Hepatocyte (in vitro differentiated cells): Measurements from ENCODE around the gene DRAM1. TPM values are rescaled to one million over a fixed set of nuclear protein-coding genes. Genes with fewer than 3 reads are reported as not detected.
"Not testable (repeated sequence)": the region's sequence is repeated elsewhere in the genome, so short reads cannot be mapped to it uniquely, and the experiment has no call there.

Source experiments
- DNase-seq: peaks from one replicate; pipeline ENCODE4 v3.0.0-alpha.2; 2016; ENCODE audit warnings: low spot score
- H2AFZ ChIP-seq: fragments of 200-600 bp; sonication (generic); 2 replicates; pipeline ENCODE4 v1.6.0; 2016; ENCODE audit warnings: antibody characterized with exemption, mild to moderate bottlenecking
- H3K27ac ChIP-seq: fragments of 200-600 bp; sonication (generic); 2 replicates; pipeline ENCODE4 v1.5.1; 2016; ENCODE audit warnings: mild to moderate bottlenecking
- H3K27me3 ChIP-seq: fragments of 200-600 bp; sonication (generic); 2 replicates; pipeline ENCODE4 v1.6.1; 2016
- H3K36me3 ChIP-seq: fragments of 200-600 bp; sonication (generic); replicated peaks from 2 replicates; pipeline ENCODE4 v1.5.1; 2016; ENCODE audit warnings: low read depth; ENCODE audit not compliant: insufficient read depth
- H3K4me1 ChIP-seq: fragments of 200-600 bp; sonication (generic); 2 replicates; pipeline ENCODE4 v1.5.1; 2016; ENCODE audit warnings: mild to moderate bottlenecking, moderate library complexity; ENCODE audit not compliant: insufficient read depth
- H3K4me2 ChIP-seq: fragments of 200-600 bp; sonication (generic); 2 replicates; pipeline ENCODE4 v1.6.0; 2016
- H3K4me3 ChIP-seq: fragments of 200-600 bp; sonication (generic); 2 replicates; pipeline ENCODE4 v1.5.1; 2016; ENCODE audit warnings: mild to moderate bottlenecking
- H3K79me2 ChIP-seq: fragments of 200-600 bp; sonication (generic); 2 replicates; pipeline ENCODE4 v1.6.0; 2017; ENCODE audit warnings: mild to moderate bottlenecking
- H3K9me2 ChIP-seq: fragments of 200-600 bp; sonication (generic); replicated peaks from 2 replicates; pipeline ENCODE4 v1.6.0; 2017; ENCODE audit warnings: mild to moderate bottlenecking; ENCODE audit not compliant: insufficient read depth
- H3K9me3 ChIP-seq: fragments of 200-600 bp; sonication (generic); 2 replicates; pipeline ENCODE4 v1.5.1; 2016; ENCODE audit warnings: low read depth, mild to moderate bottlenecking
- H4K20me1 ChIP-seq: fragments of 200-600 bp; sonication (generic); 2 replicates; pipeline ENCODE4 v1.6.0; 2016; ENCODE audit warnings: mild to moderate bottlenecking; ENCODE audit not compliant: insufficient read depth, poor library complexity, severe bottlenecking
- EZH2 ChIP-seq: fragments of 200-600 bp; sonication (generic); IDR thresholded peaks from 2 replicates; pipeline ENCODE4 v1.6.1; 2016; ENCODE audit warnings: antibody characterized with exemption, mild to moderate bottlenecking, borderline replicate concordance
- EZH2phosphoT487 ChIP-seq: fragments of 200-600 bp; sonication (generic); IDR thresholded peaks from one replicate; pipeline ENCODE4 v1.6.1; 2018; ENCODE audit warnings: antibody characterized with exemption, mild to moderate bottlenecking, low read depth, moderate library complexity; ENCODE audit not compliant: unreplicated experiment, severe bottlenecking
- WGBS: methylation state at CpG from one replicate; pipeline ENCODE4 v1.1.6; 2016; ENCODE audit warnings: low lambda C conversion rate; ENCODE audit errors: missing lambda C conversion rate; 5-methylcytosine and 5-hydroxymethylcytosine counted together
- polyA plus RNA-seq: library from polyadenylated mRNA; unstranded; fragments of >200 nt; fragmentation: Nextera tagmentation; extraction: Ambion mirVana; gene quantifications from 2 replicates; pipeline ENCODE4 v1.2.1, GENCODE V29; 2016
- total RNA-seq: library from RNA; depleted of rRNA; stranded (reverse); fragments of >200 nt; gene quantifications from 2 replicates; pipeline ENCODE4 v1.2.3, GENCODE V29; 2014
- TF ChIP-seq, protein P1 (sequence below): fragments of 200-600 bp; sonication (generic); IDR thresholded peaks from 2 replicates; pipeline ENCODE4 v1.5.1; 2016; ENCODE audit warnings: antibody characterized with exemption, mild to moderate bottlenecking; ENCODE audit not compliant: poor library complexity

DRAM1 gene
- total and polyA plus RNA-seq, 2 experiments from 2014 or later, result 26.0 to 28.2 TPM

DNA sequence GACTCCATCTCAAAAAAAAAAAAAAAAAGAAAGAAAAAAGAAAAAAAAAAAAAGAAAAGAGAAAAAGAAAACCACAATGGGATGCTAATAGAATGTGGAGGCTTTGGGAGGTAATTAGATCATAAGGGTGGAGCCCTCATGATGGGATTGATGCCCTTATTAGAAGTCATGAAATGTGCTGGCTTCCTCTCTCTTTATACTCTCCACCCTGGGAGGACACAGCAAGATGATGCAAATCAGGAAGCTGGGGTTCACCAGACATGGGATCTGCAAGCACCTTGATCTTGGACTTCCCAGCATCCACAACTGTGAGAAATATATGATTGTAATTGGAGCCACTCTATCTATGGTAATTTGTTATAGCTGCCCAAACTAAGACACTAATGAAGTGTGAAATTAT, 13.4 kb upstream of the DRAM1 start:
- no peak overlapping the region for H2AFZ ChIP-seq
- H3K4me3 ChIP-seq, result no peak overlapping the region
- no peaks in the 10 kb centered on the region for H3K36me3 ChIP-seq
- H3K4me1 ChIP-seq, result no peaks in the 10 kb centered on the region
- no peaks in the 10 kb centered on the region for H3K9me2 ChIP-seq
- TF ChIP-seq, protein P1, sequence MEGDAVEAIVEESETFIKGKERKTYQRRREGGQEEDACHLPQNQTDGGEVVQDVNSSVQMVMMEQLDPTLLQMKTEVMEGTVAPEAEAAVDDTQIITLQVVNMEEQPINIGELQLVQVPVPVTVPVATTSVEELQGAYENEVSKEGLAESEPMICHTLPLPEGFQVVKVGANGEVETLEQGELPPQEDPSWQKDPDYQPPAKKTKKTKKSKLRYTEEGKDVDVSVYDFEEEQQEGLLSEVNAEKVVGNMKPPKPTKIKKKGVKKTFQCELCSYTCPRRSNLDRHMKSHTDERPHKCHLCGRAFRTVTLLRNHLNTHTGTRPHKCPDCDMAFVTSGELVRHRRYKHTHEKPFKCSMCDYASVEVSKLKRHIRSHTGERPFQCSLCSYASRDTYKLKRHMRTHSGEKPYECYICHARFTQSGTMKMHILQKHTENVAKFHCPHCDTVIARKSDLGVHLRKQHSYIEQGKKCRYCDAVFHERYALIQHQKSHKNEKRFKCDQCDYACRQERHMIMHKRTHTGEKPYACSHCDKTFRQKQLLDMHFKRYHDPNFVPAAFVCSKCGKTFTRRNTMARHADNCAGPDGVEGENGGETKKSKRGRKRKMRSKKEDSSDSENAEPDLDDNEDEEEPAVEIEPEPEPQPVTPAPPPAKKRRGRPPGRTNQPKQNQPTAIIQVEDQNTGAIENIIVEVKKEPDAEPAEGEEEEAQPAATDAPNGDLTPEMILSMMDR, result no peak
- TF ChIP-seq EZH2, result no peak
- TF ChIP-seq EZH2phosphoT487, result no peak
- H3K27ac ChIP-seq, result no peak overlapping the region
- no peak for DNase-seq
- no peak overlapping the region for H3K4me2 ChIP-seq
- H3K9me3 ChIP-seq, result no peaks in the 10 kb centered on the region
- H3K27me3 ChIP-seq, result no peaks in the 10 kb centered on the region
- no peaks in the 10 kb centered on the region for H4K20me1 ChIP-seq
- no peaks in the 10 kb centered on the region for H3K79me2 ChIP-seq

DNA sequence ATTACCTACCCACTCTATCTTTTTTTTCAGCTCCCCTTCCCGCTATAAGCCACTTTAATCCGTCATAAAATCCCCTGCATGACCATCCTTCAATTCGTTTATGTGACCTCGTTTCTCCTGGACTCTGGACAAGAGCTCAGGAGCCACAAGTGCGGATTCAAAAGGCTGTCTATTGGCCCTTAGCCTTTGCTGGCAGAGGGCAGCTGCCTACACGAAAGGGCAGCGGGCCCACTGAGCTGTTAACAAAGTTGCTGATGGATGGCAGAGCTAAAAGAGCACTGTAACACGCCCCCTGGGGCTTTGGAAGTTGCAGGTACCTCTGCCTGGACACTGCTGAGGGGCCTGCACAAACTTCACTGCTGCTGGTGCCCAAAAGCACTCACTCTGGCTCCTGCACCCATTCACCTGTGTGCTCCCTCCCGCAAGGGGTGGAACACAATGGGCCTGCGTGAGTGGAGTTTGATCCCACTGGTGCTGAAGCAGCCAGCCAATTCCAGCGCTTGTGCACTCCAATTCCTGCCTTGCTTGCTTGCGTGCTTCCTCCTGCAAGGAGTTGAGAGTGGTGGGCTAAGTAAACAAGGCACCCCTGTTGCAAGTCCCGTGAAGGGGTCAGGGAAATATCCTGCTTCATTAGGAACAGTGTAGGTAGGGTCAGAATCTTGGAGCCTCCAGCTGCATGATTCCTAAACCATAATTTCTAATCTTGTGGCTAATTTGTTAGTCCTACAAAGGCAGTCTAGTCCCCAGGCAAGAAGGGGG, 10.6 kb upstream of the DRAM1 start:
- Histone ChIP-seq H3K9me3 (no peaks in the 10 kb centered on the region), H4K20me1 (no peaks in the 10 kb centered on the region), H3K9me2 (no peaks in the 10 kb centered on the region), H3K4me1 (no peaks in the 10 kb centered on the region), H3K4me2 (no peak overlapping the region), H3K36me3 (no peaks in the 10 kb centered on the region), H3K27me3 (no peaks in the 10 kb centered on the region), H3K4me3 (no peak overlapping the region), H2AFZ (no peak overlapping the region), H3K27ac (no peak overlapping the region), H3K79me2 (no peaks in the 10 kb centered on the region)
- TF ChIP-seq EZH2 (no peak), EZH2phosphoT487 (no peak)
- TF ChIP-seq, protein P1, result no peak
- 58% methylated on average over 13 of the region's 13 CpGs for WGBS
- no peak for DNase-seq

DNA sequence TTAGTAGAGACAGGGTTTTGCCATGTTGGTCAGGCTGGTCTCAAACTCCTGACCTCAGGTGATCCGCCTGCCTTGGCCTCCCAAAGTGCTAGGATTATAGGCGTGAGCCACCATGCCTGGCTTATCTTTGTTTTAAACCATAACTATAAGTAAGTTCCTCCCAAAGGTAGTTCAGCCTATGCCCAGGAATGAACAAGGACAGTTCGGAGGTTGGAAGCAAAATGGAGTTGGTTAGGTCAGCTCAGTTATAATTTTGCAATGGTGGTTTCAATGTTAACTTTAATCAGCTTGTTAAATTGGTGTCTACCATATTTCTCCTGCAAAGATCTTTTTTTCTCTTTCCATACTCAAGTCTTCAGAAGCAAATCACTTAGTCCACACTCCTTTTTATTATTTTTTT, 9.8 kb upstream of the DRAM1 start:
- H4K20me1 ChIP-seq, H3K4me3 ChIP-seq, H3K4me1 ChIP-seq, H3K27me3 ChIP-seq, H3K27ac ChIP-seq, H3K79me2 ChIP-seq, H2AFZ ChIP-seq, H3K4me2 ChIP-seq, H3K9me3 ChIP-seq, H3K9me2 ChIP-seq, DNase-seq, H3K36me3 ChIP-seq: not testable (repeated sequence)
- 93% methylated on average over 3 of the region's 3 CpGs for WGBS

DNA sequence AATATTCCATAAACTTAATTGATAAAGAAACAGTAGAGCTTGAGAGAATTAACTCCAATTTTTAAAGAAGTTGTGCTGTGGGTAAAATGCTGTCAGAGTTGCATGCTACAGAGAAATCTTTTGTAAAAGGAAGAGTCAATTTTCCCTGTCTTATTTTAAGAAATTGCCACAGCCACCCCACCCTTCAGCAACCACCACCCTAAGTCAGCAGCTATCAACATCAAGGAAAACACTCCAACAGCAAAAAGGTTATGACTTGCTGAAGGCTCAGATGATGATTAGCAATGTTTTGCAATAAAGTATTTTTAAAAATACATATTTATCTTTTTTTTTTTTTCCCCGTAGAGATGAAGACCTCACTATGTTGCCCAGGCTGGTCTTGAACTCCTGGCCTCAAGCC, 6.5 kb upstream of the DRAM1 start:
- WGBS, result 100% methylated on average over 1 of the region's 1 CpG

More for the DNA sequence above, 6.5 kb upstream of the DRAM1 start:
- TF ChIP-seq, protein P1, result no peak
- TF ChIP-seq EZH2 (no peak), EZH2phosphoT487 (no peak)
- H3K36me3 ChIP-seq, result no peaks in the 10 kb centered on the region
- no peaks in the 10 kb centered on the region for H4K20me1 ChIP-seq
- H3K4me1 ChIP-seq, result no peaks in the 10 kb centered on the region
- no peaks in the 10 kb centered on the region for H3K9me2 ChIP-seq
- no peak overlapping the region for H3K4me2 ChIP-seq
- no peak overlapping the region for H3K27ac ChIP-seq
- H3K79me2 ChIP-seq, result no peaks in the 10 kb centered on the region
- no peaks in the 10 kb centered on the region for H3K27me3 ChIP-seq
- no peak overlapping the region for H3K4me3 ChIP-seq
- no peak for DNase-seq
- H3K9me3 ChIP-seq, result no peaks in the 10 kb centered on the region
- H2AFZ ChIP-seq, result no peak overlapping the region
